Hematopoietic multipotent progenitor cell (in vitro differentiated cells): ENCODE measurements around the gene CFC1. TPM values are rescaled to one million over a fixed set of nuclear protein-coding genes. Genes with fewer than 3 reads are reported as not detected.
"Not testable (repeated sequence)": the region's sequence is repeated elsewhere in the genome, so short reads cannot be mapped to it uniquely, and the experiment has no call there.

Experiments
- DNase-seq, 3 donors: peaks; one replicate each; pipeline ENCODE4 v3.0.0-alpha.2; 2011 to 2015; ENCODE audit warnings: low read depth in 2 of 3, low spot score in 2 of 3
- total RNA-seq: library from RNA; depleted of rRNA; stranded (reverse); fragments of >200 nt; gene quantifications from one replicate; pipeline ENCODE4 v1.2.3, GENCODE V29; 2012

Gene CFC1
- total RNA-seq: not detected

- not testable (repeated sequence) for DNase-seq
Measured at GRCh38 chr2:130599393-130599792, at the start of gene CFC1. Gene CFC1 (minus strand): TSS chr2:130599575. CDS start chr2:130599287, 288 bp downstream.

DNA sequence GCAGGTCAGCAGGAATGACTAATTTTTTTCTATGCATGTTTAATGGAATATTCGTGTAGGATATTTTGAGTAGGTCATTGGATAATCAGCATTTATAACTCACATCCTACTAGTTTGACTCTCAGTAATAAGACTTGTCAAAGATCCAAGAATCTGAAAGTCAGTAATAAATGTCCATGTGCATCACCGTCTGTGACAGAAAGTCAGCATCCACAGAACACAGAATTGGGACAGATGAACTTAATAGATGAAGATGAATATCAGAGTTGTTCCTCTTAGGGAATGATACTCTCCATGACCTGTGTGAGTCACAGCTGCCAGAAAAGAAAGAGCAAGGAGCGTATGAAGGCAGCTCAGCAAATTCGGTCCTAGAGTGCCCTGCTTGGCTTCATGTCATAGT lies 42.3 kb upstream of the CFC1 start:
- DNase-seq: not testable (repeated sequence)

DNA sequence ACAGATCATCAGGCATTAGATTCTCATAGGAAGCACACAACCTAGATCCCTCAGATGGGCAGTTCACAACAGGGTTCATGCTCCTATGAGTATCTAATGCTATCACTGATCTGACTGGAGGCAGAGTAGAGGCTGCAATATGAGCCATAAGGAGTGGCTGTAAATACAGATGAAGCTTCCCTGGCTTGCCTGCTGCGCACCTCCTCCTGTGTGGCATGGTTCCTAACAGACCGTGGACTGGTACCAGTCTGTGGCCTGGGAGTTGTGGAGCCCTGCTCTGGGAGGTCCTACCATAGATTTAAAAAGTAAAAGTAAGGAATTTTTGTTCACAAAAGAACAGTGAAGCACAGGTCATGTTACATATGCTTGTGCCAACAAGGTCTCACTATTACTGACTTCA lies 39.6 kb upstream of the CFC1 start:
- not testable (repeated sequence) for DNase-seq

GRCh38 chr2:130628784-130629475 lies 29.6 kb upstream of the CFC1 start:
- DNase-seq: not testable (repeated sequence)

DNA sequence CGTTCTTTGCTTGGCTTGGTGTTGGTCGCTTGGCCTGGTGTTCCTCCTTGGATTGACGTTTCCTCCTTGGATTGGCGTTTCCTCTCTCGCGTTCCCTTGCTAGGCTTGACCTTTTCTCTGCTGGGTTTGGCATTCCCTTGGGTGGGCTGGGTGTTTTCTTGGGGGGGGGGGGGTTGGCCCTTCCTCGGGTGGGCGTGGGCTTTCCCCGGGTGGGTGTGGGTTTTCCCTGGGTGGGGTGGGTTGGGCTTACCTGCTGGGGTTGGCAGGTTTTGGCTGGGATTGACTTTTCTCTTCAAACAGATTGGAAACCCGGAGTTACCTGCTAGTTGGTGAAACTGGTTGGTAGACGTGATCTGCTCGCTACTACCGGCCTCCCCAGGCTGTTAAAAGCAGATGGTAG lies 11.8 kb upstream of the CFC1 start, which contains the start of gene POTEJ:
POTEJ (plus strand) TSS at position 301 of the 400 bp plus-strand sequence; CDS start at position 394, 93 bp downstream.
- DNase-seq: not testable (repeated sequence)

GRCh38 chr2:130610486-130610885 lies 11.1 kb upstream of the CFC1 start:
- DNase-seq: not testable (repeated sequence)

DNA sequence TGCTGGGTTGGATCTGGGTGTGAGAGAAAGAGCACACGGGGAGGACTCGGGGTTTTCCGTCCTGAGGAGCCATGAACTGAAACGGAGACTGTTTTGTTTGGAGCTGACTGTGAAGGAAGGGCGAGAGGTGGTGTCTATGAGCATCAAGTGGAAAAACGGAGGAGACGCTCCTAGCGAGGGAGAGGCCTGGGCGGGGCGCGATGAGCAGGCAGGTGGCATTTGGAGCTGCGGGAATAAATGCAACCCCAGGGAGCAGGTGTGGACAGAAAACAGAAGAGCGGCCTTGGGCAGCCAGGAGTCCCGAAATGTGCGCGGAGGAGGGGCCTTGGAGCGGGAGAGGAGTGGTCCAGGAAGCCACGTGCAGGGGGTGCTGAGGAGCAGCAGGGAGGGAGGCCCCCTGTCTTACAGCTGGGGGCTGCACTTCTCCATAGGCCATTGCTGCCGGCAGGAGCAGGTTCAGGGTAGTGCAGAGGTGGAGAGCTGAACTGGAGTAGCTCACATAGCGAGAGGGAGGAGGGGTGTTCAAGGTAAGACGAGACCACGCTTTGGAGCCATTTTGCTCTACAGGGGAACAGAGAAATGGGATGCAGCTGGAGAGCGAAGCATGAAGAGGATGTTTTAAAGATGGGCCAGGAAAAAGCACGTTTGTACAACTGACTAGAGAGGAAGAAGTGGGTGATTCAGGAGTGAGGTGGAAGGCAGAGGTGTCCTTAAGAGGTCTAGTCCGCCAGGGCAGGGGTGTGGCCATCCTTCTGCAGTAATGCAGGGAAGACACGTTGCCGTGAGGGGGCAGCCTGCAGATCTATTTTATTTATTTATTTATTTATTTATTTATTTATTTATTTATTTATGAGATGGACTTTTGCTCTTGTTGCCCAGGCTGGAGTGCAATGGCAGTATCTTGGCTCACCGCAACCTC lies 9.9 kb upstream of the CFC1 start:
- DNase-seq: not testable (repeated sequence)

- not testable (repeated sequence) for DNase-seq
Measured at GRCh38 chr2:130608276-130609001, 9.1 kb upstream of the CFC1 start.

DNA sequence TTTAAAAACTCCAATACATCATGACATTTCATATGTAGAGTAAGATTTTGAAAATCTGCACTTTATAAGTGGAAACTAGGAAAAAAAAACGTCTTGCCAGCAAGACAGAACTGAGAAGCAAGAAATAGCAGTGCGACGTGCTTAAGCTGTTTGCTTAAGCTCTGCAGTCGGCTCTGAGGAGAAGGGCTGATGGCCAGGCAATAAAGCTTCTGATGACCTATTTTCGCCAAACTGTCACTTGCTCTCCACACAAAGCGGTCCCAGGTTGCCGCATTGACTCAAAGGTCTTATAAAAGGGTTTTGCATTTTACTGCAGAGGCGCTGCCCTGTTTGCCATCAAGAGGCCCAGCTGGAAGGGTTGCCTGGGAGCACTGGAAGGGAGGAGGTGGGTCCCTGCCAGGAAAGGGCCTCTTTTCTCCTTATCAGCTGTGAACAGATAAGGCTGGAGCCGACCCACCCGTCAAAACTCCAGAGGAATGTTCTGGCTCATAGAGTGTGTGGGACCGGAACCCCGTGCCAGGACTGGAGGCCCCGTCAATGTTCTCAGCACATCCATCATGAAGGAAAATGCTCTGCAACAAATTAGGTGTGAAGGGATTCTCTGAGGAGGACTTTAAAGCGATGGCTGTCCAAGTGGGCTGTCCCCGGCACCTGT lies 2.4 kb upstream of the CFC1 start:
- DNase-seq: not testable (repeated sequence)

DNA sequence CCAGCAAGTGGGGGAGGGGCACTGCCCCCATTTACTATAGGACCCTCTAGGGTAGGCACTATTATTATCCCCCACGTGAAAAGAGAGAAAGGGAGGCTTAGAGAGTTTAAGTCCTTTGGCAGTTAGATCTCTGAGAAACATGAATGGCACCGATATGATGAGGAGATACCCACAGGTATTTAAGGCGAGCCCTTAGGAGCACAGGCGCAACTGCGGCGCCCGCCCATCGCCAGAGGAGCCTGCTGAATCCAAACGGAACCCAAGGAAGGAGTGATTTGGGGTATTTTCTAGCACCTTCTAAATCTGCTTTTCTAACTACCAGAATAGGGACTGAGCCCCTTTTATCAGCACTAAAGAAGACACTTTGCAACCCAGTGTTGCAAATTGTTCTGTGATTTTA lies 551 bp upstream of the CFC1 start:
- not testable (repeated sequence) for DNase-seq

DNA sequence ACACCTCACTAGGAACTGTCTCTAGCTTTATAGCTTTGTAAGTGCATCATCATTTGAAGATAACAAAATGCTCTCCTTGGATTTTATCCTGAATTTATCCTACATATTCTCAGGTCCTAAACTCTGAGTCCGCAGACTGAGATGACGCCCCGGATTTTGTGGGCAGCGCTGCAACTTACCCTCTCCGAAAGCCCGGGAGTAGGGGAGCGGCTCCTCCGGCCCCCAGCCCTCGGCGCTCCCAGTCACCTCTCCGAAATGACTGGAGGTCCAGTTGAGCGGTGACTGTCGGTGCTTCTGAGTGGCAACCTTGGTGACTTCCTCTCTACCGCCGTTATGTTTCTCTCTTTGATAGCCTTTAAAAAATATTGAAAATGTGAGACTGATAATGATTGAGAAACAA lies 912 bp downstream of the CFC1 start:
- not testable (repeated sequence) for DNase-seq

DNA sequence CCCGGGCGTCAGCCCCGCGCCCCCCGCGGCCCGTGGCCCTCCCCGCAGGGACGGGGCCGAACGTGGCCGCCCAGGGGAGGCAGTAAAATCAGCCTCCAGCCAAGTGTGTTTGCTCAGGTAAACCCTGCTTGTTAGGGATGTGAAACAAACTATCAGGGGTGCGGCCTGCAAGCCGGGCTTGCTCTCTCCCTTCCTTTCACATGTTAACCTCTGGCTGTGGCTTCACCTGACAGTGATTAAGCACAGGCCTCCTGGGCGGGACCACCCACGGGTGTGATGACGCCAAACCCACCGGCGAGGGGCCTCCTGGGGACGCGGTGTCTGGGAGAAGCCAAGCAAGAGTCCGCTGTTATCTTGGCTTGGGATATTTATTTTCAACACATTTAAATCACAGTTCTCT lies 1.4 kb downstream of the CFC1 start:
- not testable (repeated sequence) for DNase-seq

- not testable (repeated sequence) for DNase-seq
Measured at GRCh38 chr2:130596757-130597156, 2.6 kb downstream of the CFC1 start.

DNA sequence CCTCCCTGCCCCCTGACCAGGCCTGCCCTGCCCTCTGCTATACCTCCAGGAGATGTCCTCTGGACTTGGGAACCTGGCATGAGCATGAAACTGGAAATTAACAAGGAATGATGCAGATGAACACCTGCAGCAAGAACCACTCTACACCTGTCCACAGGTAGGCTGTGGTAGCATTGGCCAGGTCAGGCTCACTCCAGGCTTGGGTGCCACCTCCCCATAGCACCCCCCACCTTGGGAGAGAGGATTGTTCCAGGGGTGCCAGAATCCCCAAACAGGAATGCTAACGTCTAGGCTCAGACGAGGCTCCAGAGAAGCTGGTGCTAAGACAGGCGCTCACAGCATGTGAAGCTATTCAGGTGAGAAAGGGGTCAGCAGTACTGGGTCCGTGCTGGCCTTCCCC lies 5.4 kb downstream of the CFC1 start:
- not testable (repeated sequence) for DNase-seq

DNA sequence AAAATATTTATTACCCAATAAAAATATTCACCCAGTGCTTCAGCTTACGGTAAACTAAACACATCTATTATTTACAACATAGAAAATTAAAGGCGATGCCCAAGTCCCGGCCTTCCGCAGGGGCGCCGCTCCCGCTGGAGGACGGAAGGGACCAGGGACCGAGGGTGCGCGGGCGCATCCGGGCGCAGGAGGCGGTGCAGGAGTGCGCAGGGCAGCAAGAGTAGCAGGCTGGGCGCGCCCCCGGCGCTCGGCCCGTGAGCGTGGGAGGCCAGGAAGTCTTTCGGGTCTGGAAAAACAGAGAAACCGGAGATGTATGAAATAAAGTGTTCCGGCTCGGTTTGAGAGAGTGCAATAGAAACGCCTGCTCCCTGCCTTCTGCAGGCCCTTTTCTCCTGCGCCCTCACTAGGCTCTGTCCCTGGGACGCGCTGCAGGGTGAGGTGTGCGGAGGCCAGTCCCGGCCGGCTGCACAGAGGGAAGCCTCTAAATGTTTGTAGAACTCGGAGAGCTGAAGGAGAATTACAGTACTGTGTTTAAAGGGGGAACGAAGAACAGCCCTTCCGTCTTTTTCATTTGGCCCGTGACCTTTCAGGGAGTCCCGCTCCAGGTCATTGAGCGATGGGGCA lies 6.5 kb downstream of the CFC1 start:
- not testable (repeated sequence) for DNase-seq

- DNase-seq: not testable (repeated sequence)
Measured at GRCh38 chr2:130590842-130591359, 8.5 kb downstream of the CFC1 start.

GRCh38 chr2:130590170-130590841 lies 9.1 kb downstream of the CFC1 start:
- not testable (repeated sequence) for DNase-seq

DNA sequence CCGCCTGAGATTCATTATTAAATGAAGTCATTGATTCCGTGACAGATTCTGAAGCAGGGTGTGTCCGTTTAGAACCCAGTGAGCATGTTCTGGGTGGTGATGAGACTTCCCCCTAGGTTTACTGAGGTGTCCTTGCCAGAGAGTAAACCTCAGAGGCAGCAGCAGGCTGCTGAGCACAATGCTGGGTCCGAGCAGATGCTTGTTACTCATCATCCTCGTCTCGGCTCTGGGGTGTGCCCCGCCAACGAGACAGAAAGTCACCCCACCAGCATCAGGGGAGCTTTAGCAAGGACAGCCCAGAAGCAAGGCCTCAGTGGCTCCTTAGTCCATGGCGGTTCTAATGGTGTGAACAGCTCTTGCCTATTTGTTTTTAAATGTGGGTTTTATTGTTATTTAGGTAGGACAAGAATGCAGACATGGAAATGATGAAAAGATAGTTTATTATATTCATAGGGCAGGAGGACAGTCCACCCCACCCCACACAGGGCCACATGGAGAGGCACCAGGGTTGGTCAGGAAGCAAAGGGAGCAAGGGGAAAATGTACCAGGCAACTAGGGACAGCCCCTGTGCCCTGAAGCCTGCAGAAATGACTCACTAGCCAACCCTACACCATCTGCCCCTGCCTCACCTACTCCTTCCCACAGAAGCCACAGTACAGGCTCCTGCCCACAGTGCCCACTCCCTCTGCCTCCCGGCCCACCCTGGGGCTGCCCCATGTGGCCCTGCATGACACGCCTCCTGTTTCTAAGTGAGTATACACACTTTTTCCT lies 10.5 kb downstream of the CFC1 start:
- DNase-seq: not testable (repeated sequence)
